ENCODE results near the gene GPA33.

- TF ChIP-seq POLR2AphosphoS5 (IDR thresholded peaks at IDR 0.05): no peak
- no peak for TF ChIP-seq CTCF (IDR thresholded peaks at IDR 0.05)
Observed at GRCh38 chr1:167077128-167077867, 12.9 kb downstream of the GPA33 start.
